NCI-H524 (cell line): ENCODE measurements around the gene KIRREL1.

Experiments used
- DNase-seq, 2 experiments: peaks; one replicate each; lab custom pipeline; 2025; lab: John Stamatoyannopoulos, UW

The KIRREL1 gene

DNA sequence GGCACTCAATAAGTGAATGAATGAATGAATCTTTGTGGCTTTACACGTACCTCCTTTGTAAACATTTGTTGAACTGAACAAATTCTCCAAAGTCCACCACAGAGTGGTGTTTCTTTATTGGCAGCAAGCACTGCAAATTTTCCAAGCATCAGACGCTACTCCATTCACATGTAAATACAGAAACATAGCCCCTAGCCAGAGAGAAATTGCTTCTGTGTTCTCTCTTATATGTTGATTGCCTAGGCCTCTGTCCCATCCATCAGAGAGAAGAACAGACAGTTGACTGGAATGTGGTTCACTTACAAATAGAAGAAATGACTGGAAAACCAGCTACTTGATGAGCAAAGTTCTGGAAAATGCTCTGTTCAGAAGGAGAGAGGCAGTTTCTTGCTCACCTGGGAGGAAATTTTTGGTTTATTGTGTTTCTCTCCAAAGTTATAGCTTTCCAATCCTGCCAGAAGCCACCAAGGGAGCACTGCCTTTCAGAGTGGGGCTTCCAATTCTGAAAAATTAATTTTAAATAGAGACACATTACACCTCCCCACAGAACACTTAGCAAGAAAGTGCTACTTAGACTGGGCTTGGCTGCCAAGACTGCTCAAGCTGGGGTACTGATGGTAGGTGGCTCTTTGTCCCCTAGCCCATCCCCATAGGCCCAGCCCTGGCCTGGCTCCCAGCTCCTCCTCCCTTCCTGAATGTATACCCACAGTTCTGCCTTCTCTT is 18.1 kb upstream of the KIRREL1 start:
- no peak for DNase-seq

DNA sequence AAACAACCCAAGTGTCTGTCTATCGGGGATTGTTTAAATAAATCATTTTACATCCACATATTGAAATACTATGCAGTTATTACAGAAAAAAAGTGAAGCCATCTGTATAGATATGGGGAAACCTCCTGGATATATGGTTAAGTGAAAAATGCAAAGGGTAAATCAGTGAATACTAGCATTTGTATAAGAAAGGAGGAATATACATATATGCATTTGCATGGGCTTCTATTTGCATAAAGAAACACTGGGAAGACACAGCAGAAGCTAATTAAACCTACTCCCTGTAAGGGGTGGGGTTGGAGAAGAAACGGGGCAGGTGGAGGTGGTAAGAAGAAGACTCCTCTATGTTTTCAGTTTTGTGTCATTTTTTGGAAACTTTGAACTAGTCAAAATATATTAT is 16.6 kb upstream of the KIRREL1 start:
- DNase-seq: no peak

DNA sequence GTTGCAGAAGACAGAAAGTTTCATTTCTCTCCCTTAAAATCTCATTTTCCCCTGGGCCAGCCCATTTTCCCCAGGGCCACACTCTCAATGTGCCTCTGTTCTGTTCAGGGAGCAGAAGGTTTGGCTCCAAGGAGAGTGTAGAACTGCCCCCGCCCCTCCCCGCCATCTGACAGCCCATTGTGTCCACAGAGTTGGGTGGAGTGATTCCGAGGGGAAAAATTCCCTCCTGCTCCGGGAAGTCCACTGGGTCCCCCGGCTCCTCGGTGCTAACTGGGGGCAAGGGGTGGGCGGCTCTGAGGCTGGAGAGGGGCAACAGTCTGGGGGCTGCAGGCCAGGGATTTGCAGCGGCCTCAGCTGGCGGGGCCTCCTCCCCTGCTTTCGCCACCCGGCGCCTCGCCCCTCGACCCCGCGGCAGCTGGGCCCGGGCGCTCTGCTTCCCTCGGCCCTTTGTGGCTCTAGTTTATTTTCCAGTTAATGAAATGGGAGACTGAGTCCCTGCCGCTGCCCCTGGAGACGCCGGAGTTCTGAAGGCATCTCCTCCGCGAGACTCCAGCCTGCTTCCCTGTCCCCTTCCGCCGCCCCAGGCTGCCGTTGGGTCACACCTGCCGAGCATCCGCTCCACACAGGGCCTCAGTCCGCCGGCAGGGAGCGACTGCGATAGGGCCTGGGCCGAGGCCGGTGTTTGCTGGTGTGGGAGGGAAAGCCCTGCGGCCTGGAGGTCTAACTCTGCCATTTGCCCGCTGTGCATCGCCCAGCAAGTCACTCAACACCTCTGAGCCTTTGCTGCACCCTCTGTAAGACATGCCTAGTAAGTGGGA is 14.7 kb upstream of the KIRREL1 start:
- DNase-seq: peak; percentile 12 to 15

DNA sequence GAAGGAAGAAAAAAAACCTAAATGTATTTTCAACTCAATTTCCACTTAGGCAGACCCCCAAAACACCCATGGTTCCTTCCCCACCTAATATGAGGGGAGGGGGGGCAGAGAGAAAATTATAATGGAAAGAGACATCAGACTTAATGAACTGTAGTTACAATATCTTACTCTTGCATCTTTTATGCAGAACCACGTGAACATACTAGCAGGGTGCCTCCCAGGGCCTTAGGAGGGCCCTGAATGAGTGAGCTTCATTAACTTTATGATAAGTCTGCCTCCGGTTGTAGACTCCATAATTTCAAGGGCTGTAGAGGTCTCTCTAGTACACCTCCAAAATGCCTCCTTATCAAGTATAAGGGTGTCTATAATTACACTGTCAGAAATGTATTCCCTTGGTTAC is 11.3 kb upstream of the KIRREL1 start:
- no peak for DNase-seq

DNA sequence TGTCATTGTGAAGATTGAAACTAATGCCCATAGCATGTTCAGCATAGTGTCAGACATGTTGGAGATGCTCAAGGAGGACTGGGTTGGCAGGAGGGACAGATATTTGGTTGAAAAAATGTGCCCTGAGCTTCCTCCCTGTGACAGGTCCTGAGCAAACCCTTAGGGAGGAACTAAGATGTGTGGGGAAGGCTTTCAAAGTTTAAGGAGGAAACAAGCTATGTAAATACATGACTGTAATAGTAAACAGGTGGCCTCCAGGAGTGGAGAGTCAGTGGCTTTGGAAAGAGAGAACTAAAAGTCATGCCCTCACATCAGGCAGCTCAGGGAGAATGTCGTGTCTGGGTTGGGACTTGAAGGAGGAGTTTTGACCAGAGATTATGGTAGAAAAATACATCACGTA is 9.7 kb upstream of the KIRREL1 start:
- DNase-seq: no peak

DNA sequence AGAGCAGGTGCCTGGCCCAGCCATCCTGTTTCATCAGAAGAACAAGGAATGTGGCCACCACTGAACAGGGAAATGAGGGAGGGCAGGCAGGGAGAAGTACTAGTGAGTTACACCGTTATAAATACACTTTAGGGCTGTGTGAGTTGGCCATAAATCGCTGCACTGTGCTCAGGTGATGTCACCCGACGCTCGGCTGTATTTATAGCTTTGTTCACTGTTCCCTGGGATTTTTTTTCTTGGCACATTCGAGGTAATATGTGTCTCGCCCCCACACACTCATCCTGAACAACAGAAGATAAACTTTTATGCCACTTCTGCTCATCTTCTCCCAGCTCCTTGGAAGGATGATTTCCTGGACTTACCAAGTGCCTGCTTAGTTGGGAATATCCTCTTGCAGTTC is 9.0 kb upstream of the KIRREL1 start:
- no peak for DNase-seq

DNA sequence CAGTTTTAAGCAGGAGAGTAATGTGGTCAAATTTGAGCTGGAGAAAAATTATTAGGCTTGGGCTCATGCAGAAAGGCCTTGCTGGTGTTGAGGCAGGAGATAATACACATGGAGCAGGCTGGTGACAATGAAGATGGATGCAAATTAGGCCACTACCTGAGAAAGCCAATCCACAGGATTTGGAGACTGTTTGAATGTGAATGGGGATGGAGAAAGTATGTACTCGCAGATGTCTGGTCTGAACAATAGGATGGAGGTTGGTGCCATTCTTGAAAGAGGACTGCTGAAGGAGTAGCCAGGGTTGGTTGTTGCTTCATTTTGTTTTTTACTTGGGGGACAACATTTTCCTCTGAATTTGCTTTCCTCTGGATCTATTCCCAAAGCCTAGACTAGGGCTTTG is 8.0 kb upstream of the KIRREL1 start:
- DNase-seq: no peak

DNA sequence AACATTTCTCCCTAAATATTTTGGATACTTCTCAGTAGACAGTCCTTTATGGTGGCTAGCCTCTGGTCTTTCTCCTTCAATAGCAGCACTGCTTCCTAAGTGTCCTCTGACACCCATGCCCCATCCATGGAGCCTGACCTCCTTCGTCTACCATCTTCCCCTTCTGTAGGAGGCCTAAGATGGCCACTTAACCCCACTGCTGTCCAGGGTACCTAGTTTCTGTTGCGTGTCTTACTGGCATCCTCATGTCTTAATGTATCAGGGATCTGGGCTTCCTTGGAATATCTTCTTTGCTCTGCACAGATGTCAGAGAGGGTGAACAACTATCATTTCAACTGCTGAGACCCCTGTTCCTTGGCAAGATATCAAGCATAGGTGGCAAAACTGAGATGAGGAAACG is 5.4 kb upstream of the KIRREL1 start:
- no peak for DNase-seq

DNA sequence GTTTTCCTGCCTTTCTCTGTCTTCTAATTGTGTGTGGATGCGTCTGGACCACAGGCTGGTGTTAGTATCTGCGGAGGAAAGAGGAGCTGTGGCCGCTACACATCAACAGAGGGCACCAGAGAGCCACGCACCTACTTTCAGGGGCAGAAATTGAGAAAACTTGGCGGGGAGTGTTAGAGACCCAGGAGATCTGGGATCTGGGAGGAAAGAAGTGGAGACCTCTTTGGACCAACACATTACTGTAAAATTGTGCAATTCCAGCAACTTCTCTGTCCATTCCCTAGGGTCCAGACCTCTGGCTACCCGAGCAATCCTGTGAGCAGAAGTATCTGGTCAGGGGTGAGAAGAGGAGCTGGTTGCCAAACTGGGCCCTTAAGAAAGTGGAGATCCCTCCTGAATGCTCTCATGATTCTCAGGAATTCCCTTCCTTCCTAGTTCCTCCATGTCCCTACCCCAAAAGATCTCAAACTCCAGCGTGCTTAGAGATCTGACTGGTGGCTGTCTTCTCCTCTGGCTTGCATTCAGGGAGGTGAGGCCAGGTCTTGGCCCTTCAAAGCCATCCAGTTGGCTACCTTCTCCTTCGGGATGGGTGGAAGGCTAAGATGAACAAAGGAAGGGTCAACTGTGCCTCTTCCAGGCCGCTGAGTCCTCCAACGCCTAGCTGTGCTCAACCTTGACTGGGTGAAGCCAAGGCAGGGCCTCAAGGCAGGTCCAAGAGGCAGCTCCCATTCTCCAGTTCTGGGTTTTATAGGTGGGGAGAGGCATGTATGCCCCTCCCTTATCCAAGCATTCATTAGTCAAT is 1.2 kb upstream of the KIRREL1 start:
- peak in 1 of 2 experiments; percentile 37 for DNase-seq

DNA sequence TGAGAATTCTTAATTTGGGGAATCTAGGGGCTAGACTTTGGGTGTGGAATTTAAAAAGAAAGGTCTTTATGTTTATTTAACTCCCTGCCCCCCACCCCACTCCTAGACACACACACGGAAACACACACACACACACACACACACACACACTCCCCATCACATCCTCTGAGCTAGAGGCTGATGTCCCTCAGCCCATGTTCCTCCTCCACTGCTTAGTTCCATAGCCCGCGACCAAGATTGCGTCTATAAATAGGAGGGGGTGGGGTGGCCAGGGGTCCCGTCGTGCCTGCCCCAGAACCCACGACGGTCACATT is 655 bp upstream of the KIRREL1 start:
- DNase-seq: no peak

DNA sequence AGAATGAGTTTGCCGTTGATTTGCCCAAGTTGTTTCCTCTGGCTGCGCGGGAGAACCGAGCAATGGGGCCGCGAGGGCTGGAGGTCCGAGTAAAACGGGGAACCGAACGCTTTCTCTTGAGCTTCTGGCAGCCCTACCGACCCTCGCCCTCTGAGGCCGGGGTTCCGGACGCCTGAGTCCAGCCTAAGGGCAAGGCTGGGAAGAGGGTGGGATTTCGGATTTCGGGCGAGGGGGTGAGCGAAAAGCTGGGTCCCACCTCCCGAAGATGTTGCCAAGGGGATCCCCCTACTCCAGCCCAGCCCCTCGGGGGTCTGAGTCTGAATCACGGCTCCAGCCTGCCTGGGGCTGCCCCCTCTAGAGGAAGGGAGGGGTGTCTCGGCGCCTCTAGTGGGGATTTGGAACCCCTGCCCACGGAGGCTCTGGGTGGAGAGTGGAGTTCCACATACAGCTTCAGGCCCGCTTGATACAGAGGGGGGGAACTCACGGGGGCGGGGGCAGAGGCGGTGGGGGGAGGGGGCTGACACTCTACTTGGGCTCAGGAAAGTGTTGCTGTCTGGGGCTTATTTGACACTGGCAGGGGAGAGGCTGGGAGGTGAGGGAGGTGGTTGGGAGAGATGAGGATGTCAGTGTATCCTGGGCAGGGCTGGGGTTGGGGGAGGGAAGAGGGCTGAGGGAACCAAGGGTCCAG is 617 bp downstream of the KIRREL1 start:
- no peak for DNase-seq

DNA sequence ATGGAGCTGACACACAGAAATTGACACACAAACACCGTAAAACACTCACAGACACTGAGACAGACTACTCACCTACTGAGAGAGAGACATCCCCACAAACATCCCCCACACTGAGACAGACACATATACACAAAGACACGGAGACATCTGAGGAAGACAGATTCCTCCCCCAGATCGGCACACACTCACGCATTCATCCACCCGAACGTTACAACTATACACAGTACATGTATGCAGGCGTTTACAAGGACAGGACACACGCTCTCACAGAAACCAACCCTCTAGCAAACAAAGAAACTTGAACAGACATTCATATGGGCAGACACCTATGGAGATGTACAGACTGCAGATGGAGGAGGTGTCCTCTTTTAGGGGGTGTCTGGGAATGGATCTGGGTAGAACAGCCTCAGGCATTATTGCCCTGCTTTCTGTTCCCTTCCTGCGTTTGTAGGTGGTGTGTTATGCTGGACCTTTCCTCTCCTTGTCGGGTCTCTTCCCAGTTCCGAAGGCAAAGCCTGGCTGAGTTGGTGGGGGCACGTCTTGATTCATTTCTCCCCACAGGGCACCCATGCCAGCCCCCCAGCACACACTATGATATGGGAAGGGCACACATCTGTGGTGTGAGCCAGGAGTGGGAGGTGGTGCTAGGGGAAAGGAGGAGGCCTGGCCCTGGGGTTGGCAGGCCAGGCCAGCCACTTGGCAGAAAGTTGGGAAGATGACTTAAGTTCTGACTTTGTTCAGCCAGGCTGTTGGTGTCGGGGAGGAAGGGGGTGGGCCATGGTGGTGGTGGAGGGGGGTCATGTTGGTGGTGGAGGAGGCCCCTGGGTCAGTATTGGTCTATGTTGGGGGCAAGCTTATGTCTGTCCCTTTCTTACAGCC is 1.5 kb downstream of the KIRREL1 start:
- no peak for DNase-seq

DNA sequence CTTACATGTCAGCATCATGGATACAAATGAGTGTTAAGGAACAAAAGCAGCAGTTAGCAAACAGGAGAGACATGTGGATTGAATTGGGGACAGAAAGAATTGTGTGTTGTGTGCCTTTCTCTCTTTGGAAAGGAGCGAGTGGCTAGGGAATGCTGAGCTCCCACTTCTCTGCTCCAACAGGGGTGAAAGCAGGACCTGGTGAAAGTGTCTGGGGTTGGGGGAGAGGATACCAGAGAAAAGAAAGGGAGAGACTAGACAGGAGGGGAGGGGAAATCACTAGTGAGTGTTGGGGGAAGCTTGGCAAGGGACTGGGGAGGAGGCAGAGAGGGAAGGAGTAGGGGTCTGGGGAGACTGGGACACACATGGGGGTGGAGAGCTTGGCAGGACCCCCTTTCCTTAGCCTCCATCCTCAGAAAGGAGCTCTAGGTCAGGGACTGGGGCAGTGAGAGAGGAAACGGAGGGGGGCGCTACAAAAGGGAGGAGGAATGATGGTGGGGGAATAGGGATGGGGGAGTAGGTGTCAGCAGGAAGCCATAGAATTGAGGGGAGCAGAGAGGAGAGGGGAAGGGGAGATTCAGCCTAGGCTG is 2.2 kb downstream of the KIRREL1 start:
- no peak for DNase-seq

DNA sequence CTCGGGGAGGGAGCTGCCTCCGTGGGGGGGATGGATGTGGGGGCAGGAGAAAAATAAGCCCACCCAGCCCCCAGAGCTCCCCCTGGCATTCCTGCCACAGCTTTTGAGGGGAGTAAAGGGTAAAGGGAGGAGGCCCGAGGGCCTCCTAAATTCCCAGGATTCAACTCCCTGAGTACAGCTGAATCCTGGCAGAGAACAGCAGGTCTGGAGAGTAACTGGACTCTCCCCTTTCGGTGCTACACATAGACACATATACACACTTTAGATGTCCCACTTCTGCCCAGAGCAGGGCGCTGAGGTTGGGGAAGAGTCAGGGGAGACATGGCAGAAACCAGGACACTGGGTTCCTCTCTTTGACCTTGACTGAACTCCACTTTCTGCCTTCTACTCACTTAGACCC is 3.0 kb downstream of the KIRREL1 start:
- DNase-seq: no peak

DNA sequence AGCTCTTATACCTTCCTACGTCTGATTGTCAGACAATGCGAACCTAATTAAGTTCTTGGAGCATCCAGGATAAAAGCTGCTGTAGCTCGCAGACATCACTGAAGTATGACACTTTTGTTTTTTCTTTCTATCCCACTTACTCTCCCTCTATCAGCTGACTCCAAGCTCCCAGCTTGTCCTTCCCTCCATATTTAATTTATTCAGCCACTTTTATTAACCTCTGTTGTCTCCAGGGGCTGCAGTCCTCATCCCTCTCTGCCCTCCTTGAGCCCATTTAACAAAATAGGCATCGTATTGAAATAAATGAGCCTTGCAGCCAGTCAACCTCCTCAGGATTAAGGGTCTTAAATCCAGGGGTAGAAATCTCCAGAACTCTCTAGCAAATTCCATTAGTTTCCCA is 7.1 kb downstream of the KIRREL1 start:
- no peak for DNase-seq

DNA sequence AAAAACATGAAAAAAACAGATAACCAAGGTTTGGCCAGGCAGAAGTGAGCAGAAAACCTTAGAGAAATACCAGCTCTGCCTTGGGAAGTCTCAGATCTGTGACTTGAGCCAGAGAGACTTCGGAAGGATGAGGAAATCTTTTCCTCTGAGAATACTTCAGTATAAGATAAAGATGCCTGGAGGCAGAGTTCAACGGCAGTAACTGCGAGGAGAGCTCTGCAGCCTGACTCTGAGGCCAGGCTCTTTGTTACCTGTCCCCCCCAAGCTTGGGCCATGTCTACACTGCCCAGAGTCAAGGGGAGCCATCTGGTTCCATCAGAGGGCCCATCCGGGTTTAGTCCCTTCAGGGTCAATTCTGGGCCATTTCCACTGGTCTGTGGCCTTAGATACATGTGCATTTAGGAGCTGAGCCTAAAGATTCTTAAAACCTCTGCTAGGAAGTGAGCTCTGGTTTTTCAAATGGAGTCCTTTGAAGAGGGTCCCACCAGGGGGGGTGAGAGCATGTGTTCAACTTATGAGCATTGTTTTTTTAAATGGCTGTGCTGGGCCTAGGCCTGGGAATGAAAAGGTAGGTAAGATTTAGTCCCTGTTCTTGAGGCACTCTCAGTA is 8.7 kb downstream of the KIRREL1 start:
- DNase-seq: no peak

DNA sequence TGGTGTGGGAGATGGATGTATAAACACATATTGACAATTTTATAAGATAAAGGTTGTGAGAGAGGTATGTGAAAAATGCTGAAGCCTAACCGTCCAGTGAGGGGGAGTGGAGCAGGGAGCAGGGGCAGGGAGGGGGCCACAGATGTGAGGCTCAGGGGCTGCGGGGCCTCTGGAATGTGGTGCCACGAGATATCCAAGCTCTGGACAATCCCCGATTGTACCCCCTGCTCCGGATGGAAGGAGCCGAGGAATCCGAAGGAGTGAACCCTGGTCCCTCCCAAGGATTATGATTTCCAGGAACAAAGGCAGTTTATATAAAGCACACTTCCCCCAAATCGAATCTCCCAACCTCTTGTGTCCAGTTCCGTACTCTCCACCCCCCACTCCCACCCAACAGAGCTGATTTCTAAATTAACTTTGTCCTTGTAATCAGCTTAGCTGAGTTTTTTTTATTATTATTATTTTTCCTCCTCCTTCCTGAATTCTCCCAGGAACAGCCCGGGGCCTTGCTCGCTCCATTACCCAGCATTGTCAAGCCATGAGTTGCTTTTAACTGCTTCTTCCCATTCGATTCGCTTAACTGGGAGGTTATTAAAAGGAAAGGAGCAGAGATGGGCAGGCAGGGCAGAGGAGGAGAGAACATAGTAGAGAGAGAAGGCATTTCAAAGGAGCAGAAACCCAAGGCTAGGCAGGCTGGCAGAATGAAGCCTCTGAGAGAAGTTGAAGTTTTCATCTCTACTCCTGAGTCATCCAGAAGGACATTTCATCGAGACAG is 9.4 kb downstream of the KIRREL1 start:
- DNase-seq: no peak

DNA sequence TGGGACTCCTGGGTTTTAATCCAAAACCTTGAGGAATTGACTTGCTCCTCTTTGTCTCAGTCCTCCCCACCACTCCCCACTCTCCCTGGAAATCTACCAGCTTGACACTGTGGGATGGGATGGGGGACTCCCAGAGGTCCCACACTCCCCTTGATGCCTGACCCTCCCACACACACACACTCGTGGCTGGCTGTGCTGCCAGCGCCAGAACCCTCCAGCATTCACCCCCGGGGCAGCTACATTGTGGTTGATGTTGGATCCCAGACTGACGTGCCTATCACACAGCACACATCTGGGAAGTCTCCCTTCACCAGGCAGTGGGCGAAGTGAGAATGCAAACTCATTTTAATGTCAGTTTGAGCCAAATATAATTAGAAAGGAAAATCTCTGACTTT is 10.0 kb downstream of the KIRREL1 start:
- DNase-seq: no peak

DNA sequence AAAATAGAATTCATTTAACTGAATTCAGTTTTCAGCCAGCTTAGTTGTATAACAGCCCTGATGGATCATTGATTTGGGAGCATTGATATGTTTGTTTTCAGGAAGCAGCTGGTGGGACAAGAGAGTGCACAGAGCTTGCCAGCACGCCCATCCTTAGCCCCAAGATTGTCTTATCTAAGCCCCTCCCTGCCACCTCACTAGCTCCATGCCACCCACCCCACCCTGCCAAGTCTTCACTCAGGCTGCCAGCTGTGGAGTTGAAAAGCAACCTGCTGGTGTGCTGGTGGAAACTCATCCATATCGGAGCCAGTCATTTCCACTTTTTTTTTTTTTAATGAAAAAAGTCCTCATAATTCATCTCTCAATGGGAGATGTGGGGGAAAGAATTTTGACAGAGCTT is 11.8 kb downstream of the KIRREL1 start:
- DNase-seq: no peak

DNA sequence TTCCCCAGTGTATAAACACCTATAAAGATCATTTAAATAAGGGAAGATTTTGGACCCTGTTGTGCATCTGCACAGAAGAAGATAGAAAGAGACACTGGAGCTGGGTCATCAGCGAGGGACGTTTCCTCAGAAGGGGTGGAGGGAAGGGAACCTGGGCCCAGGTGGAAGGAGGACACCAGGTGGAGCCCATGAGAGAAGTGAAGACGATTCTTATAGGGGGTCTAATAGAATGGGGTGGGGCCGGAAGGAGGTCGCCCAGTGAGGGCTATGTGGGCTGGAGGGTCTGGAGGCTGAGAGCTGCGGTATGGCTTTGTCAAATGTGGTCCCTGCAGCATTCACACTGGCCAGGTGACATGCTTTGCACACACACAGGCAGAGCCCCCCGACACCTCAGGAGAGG is 13.7 kb downstream of the KIRREL1 start:
- DNase-seq: no peak
